Measurements from ENCODE around the gene GPR68. TPM values are rescaled to one million over a fixed set of nuclear protein-coding genes. Genes with fewer than 3 reads are reported as not detected.

GPR68 gene, protein sequence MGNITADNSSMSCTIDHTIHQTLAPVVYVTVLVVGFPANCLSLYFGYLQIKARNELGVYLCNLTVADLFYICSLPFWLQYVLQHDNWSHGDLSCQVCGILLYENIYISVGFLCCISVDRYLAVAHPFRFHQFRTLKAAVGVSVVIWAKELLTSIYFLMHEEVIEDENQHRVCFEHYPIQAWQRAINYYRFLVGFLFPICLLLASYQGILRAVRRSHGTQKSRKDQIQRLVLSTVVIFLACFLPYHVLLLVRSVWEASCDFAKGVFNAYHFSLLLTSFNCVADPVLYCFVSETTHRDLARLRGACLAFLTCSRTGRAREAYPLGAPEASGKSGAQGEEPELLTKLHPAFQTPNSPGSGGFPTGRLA
- total RNA-seq, result 0.41 TPM
- long read RNA-seq, partial matches to known transcripts, result 0 of 2 reads
- long read RNA-seq, other reads (novel, unspliced or antisense), result 1 of 2 reads

DNA sequence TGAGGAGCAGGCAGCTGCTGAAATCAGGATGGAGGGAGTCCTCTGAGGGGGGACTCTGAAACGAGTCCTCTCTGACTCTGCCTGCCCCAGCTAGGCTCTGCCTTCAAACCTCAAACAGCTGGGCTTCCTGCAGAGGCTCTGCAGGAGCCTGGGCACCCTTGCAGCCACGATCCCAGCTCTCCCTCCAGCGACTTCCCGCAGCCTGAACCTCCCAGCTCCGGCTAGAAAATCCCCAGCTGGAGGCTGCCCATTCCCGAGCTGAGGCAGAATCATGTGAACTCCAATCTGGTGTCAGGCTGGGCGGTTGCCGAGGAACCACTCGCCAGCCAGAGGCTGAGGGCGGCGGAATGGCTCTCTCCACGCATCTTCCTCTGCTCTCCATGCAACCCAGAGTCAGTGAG, at the start of gene GPR68:
Gene GPR68 (minus strand): TSS at position 204 of the 401 bp plus-strand sequence. CDS start 9,654 bp downstream, outside the sequence.
- no peaks in the 10 kb centered on the region for H3K36me3 ChIP-seq

DNA sequence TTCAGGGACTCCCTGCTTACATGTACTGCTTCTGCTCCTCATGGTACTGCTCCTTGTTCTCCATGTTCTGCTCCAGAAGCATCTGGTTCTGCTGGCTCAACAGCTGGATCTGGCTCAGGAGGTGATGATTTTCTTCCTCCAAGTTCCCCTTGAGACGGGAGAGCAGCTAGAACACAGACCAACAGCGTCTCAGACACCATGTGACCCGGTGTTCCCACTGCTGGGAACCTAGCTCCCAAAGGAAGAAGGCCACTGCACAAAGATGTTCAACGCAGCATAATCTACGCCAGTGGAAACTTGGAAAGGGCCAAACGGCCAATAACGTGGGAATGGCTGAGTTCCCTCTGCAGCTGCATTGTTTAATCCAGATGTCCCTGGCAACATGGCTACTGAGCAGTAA, 49.6 kb upstream of the GPR68 start:
- H3K36me3 ChIP-seq, result no peaks in the 10 kb centered on the region
- intact Hi-C loops (cut with micrococcal nuclease), result no loop called here
- no peaks in the 10 kb centered on the region for H3K9me3 ChIP-seq (replicated peaks)
- peak; percentile 45 for DNase-seq
- no peaks in the 10 kb centered on the region for H3K27me3 ChIP-seq (ENCODE audit: low read depth)
- H3K4me3 ChIP-seq, result no peak overlapping the region
- peak overlapping the region; percentile 58 for H3K27ac ChIP-seq (replicated peaks)
- TF ChIP-seq, protein P1, sequence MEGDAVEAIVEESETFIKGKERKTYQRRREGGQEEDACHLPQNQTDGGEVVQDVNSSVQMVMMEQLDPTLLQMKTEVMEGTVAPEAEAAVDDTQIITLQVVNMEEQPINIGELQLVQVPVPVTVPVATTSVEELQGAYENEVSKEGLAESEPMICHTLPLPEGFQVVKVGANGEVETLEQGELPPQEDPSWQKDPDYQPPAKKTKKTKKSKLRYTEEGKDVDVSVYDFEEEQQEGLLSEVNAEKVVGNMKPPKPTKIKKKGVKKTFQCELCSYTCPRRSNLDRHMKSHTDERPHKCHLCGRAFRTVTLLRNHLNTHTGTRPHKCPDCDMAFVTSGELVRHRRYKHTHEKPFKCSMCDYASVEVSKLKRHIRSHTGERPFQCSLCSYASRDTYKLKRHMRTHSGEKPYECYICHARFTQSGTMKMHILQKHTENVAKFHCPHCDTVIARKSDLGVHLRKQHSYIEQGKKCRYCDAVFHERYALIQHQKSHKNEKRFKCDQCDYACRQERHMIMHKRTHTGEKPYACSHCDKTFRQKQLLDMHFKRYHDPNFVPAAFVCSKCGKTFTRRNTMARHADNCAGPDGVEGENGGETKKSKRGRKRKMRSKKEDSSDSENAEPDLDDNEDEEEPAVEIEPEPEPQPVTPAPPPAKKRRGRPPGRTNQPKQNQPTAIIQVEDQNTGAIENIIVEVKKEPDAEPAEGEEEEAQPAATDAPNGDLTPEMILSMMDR (IDR thresholded peaks at IDR 0.05; ENCODE audit: borderline replicate concordance), result no peak
- peaks cover 5% of the 10 kb centered on the region for H3K4me1 ChIP-seq

More for the DNA sequence above, at the start of gene GPR68:
- H3K27ac ChIP-seq (replicated peaks), result no peak within 1 kb of the TSS
- TF ChIP-seq, protein P1 (IDR thresholded peaks at IDR 0.05; ENCODE audit: borderline replicate concordance), result no peak
- H3K4me3 ChIP-seq, result peak within 1 kb of the TSS; percentile 27
- H3K9me3 ChIP-seq (replicated peaks), result no peaks in the 10 kb centered on the region
- H3K27me3 ChIP-seq (ENCODE audit: low read depth), result no peaks in the 10 kb centered on the region
- intact Hi-C loops (cut with micrococcal nuclease), result no loop called here
- DNase-seq, result peak; percentile 58
- H3K4me1 ChIP-seq, result peaks cover 5% of the 10 kb centered on the region

DNA sequence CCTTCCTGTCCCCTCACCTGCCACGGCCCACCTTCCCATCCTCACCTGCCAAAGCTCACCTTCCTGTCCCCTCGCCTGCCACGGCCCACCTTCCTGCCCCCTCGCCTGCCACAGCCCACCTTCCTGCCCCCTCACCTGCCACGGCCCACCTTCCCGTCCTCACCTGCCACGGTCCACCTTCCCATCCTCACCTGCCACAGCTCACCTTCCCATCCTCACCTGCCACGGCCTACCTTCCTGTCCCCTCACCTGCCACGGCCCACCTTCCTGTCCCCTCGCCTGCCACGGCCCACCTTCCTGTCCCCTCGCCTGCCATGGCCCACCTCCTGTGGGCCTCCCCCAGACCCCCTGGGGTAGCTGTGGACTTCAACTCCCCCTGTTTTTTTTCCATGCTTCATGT, 48.8 kb upstream of the GPR68 start:
- no peaks in the 10 kb centered on the region for H3K36me3 ChIP-seq
- DNase-seq, result no peak
- TF ChIP-seq, protein P1 (IDR thresholded peaks at IDR 0.05; ENCODE audit: borderline replicate concordance), result no peak
- no peaks in the 10 kb centered on the region for H3K4me1 ChIP-seq
- H3K27me3 ChIP-seq (ENCODE audit: low read depth), result no peaks in the 10 kb centered on the region
- intact Hi-C loops (cut with micrococcal nuclease), result no loop called here
- H3K9me3 ChIP-seq (replicated peaks), result no peaks in the 10 kb centered on the region
- no peak overlapping the region for H3K4me3 ChIP-seq
- H3K27ac ChIP-seq (replicated peaks), result peak overlapping the region; percentile 50

DNA sequence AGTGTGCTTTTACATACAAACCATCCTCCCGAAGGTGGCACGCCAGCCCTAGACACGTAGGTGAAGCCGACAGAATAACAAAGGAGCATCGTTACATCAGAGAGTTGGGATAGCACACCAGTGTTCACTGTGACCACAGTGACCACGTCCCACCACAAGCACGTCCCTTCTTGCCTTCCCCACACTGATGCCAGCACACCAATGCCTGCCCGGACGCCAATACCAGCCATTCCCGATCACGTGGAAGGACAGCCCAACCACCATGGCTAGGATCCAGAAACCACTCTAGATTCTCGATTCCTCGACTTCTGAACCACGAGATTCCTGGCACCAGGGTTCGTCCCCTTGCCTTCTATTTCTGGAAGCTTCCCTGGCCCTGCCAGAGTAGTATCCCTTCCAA, 48.0 kb upstream of the GPR68 start:
- DNase-seq, result no peak
- no peaks in the 10 kb centered on the region for H3K27me3 ChIP-seq (ENCODE audit: low read depth)
- no peak overlapping the region for H3K27ac ChIP-seq (replicated peaks)
- no peaks in the 10 kb centered on the region for H3K36me3 ChIP-seq
- intact Hi-C loops (cut with micrococcal nuclease), result no loop called here
- H3K4me3 ChIP-seq, result no peak overlapping the region
- H3K9me3 ChIP-seq (replicated peaks), result no peaks in the 10 kb centered on the region
- no peaks in the 10 kb centered on the region for H3K4me1 ChIP-seq
- TF ChIP-seq, protein P1 (IDR thresholded peaks at IDR 0.05; ENCODE audit: borderline replicate concordance), result no peak

DNA sequence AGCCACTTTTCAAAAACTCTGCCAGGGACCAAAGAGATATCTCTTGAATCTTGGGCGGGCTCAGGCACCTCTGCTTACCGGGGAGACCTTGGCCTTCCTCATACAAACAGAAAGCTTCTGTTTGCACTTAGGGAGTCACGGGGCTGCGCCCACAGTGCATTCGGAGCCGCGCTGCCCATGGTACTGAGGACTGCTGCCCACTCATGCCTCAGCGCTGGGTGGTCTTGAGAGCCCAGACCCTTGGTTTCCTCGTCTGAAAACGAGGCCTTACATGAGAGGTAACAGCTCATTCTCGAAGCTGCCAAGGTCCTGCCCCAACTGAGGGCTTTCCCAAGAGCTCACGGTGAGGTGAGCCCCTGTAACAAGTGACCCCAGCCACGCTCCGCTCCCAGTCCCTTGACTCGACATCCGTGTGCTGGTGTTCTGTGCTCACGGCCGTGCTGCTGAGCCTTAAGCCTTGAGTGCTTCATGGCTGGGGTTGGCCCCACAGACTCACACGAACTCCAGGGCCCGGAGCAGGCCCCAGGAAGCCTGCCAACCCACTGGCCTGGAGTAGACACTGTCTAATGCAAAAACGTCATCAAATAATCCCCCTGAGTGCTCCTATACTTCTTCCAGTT, 47.4 kb upstream of the GPR68 start:
- no peaks in the 10 kb centered on the region for H3K9me3 ChIP-seq (replicated peaks)
- TF ChIP-seq, protein P1 (IDR thresholded peaks at IDR 0.05; ENCODE audit: borderline replicate concordance), result no peak
- intact Hi-C loops (cut with micrococcal nuclease), result no loop called here
- H3K36me3 ChIP-seq, result no peaks in the 10 kb centered on the region
- no peaks in the 10 kb centered on the region for H3K27me3 ChIP-seq (ENCODE audit: low read depth)
- H3K27ac ChIP-seq (replicated peaks), result no peak overlapping the region
- no peaks in the 10 kb centered on the region for H3K4me1 ChIP-seq
- H3K4me3 ChIP-seq, result no peak overlapping the region
- DNase-seq, result no peak

All from left ventricle myocardium inferior (tissue), 1 donor.